Spinal cord (tissue), 10 donors: ENCODE measurements around the gene PSME3IP1. TPM values are rescaled to one million over a fixed set of nuclear protein-coding genes. Genes with fewer than 3 reads are reported as not detected.
"Not testable (repeated sequence)": the region's sequence is repeated elsewhere in the genome, so short reads cannot be mapped to it uniquely, and the experiment has no call there.

Source experiments
- DNase-seq, 6 donors: peaks; one replicate each; pipeline versions ENCODE4 v3.0.0 to v3.0.0-alpha.2; 2013 to 2015; ENCODE audit warnings: low spot score in 6 of 6, low read depth in 4 of 6
- H3K27ac ChIP-seq: one replicate; pipeline ENCODE4 v1.5.1; 2013; ENCODE audit warnings: low read depth, low read length, control low read depth
- H3K27me3 ChIP-seq: one replicate; pipeline ENCODE4 v1.6.1; 2013; ENCODE audit warnings: low read length; ENCODE audit not compliant: control insufficient read depth, insufficient read depth
- H3K36me3 ChIP-seq: one replicate; pipeline ENCODE4 v1.6.1; 2013; ENCODE audit warnings: low read length; ENCODE audit not compliant: control insufficient read depth, insufficient read depth
- H3K4me1 ChIP-seq: one replicate; pipeline ENCODE4 v1.6.1; 2013; ENCODE audit warnings: low read length; ENCODE audit not compliant: control insufficient read depth, insufficient read depth
- H3K4me3 ChIP-seq: one replicate; pipeline ENCODE4 v1.5.1; 2013; ENCODE audit warnings: low read depth, low read length, control low read depth
- H3K9me3 ChIP-seq: one replicate; pipeline ENCODE4 v1.6.1; 2013; ENCODE audit warnings: low read length; ENCODE audit not compliant: control insufficient read depth, insufficient read depth
- WGBS: methylation state at CpG from one replicate; pipeline ENCODE4 v1.1.5; 2013; ENCODE audit warnings: missing lambda C conversion rate; ENCODE audit not compliant: insufficient coverage; 5-methylcytosine and 5-hydroxymethylcytosine counted together
- polyA plus RNA-seq, 2 donors: library from polyadenylated mRNA; unstranded; fragments of 120-200 nt; gene quantifications; one replicate each; pipeline ENCODE4 v1.2.1, GENCODE V29; 2013; ENCODE audit not compliant: insufficient read length in 2 of 2
- total RNA-seq, 2 donors: library from RNA; depleted of rRNA in 1 of 2; stranded (reverse); fragments of 120-200 nt in 1 of 2; fragments of >200 nt in 1 of 2; gene quantifications; one replicate each; pipeline versions ENCODE4 v1.2.3 to v1.2.4, GENCODE V29; 2013 to 2014
- donor health status: healthy.

The PSME3IP1 gene
- total and polyA plus RNA-seq, 4 donors = 70.7 to 172 (median 123) TPM

DNA sequence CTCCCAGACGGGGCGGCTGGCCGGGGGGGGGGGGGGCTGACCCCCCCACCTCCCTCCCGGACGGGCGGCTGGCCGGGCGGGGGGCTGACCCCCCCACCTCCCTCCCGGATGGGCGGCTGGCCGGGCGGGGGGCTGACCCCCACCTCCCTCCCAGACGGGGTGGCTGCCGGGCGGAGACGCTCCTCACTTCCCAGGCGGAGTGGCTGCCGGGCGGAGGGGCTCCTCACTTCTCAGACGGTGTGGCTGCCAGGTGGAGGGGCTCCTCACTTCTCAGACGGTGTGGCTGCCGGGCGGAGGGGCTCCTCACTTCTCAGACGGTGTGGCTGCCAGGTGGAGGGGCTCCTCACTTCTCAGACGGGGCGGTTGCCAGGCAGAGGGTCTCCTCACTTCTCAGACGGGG lies 15.1 kb upstream of the PSME3IP1 start:
- not testable (repeated sequence) for H3K27me3 ChIP-seq, H3K9me3 ChIP-seq, H3K4me1 ChIP-seq, H3K4me3 ChIP-seq, H3K27ac ChIP-seq, DNase-seq, H3K36me3 ChIP-seq
- no CpG with 5 or more reads among the region's 27 CpGs for WGBS

DNA sequence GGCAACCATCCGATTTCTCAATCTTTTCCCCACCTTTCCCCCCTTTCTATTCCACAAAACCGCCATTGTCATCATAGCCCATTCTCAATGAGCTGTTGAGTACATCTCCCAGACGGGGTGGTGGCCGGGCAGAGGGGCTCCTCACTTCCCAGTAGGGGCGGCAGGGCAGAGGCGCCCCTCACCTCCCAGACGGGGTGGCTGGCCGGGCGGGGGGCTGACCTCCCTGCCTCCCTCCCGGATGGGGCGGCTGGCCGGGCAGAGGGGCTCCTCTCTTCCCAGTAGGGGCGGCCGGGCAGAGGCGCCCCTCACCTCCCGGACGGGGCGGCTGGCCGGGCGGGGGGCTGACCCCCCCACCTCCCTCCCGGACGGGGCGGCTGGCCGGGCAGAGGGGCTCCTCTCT lies 14.5 kb upstream of the PSME3IP1 start:
- not testable (repeated sequence) for H3K27ac ChIP-seq, H3K9me3 ChIP-seq, DNase-seq, H3K36me3 ChIP-seq, H3K27me3 ChIP-seq, H3K4me3 ChIP-seq, H3K4me1 ChIP-seq
- WGBS = 100% methylated on average over 5 of the region's 24 CpGs

DNA sequence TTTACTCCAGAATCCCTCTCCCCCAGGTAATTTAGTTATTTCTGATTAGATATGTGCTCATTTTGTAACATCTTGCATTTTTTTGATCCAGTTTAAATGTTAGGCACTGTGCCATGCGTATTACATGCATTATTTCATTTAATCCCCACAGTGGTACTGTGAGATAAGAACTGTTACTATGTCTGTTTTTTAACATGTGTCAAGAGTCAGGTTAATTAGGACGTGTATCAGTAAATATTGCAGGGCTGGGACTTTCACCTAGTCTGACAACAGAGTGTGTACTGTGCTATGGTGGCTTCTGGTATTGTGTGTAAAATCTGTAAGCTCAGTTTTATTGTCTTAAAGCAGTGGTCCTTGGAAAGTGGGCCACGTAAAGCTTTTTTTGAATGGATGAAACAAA lies 10.9 kb upstream of the PSME3IP1 start:
- DNase-seq = peak in 1 of 6 donors; percentile 76
- peaks cover 4% of the 10 kb centered on the region for H3K4me1 ChIP-seq
- 44% methylated on average over 1 of the region's 3 CpGs for WGBS

DNA sequence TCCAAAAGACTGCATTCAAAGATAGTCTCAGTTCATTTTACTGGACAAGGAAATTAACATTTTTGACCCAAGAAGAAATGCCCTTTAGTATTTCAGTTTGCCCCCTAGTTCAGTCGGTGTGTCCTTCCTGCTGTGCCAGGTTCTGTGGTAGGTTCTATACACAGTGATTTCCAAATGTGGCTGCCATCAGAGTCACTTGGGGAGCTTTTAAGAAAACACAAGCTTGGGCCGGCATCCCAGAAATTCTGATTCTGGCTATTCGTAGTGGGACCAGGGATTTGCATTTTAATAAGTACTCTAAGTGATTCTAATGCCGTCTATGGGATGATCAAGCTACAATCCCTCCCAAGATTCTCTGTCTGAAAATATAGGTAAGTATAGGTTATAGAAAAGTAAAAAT lies 10.4 kb upstream of the PSME3IP1 start:
- H3K4me1 ChIP-seq = peaks cover 4% of the 10 kb centered on the region
- peak in 2 of 6 donors; percentile 58 to 82 for DNase-seq
- H3K4me3 ChIP-seq = no peak overlapping the region
- 45% methylated on average over 1 of the region's 4 CpGs for WGBS
- H3K9me3 ChIP-seq = no peaks in the 10 kb centered on the region
- H3K27ac ChIP-seq = no peak overlapping the region
- no peaks in the 10 kb centered on the region for H3K27me3 ChIP-seq
- no peaks in the 10 kb centered on the region for H3K36me3 ChIP-seq

More for the DNA sequence above, 10.9 kb upstream of the PSME3IP1 start:
- H3K36me3 ChIP-seq = peaks cover 2% of the 10 kb centered on the region
- no peak overlapping the region for H3K27ac ChIP-seq
- no peak overlapping the region for H3K4me3 ChIP-seq
- H3K9me3 ChIP-seq = no peaks in the 10 kb centered on the region
- no peaks in the 10 kb centered on the region for H3K27me3 ChIP-seq

DNA sequence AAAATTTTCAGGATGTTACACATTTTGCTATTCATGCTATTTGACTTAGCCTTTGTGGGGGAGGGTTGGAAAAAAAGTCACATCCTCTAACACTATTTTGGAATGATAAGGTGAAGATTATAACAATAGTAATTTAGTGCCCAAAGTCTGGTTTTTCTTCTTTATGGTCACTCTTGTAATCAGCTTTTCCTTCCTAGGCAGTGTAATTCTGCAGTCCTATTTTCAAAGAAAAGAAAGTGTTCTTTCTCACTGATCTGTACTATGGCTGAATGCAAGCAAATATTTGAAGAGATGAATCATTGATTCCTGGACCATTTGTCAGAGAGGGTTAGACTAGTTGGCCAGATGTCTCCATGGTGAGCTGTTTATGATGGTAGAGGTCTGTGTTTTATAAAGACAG lies 8.7 kb upstream of the PSME3IP1 start:
- no peak overlapping the region for H3K27ac ChIP-seq

DNA sequence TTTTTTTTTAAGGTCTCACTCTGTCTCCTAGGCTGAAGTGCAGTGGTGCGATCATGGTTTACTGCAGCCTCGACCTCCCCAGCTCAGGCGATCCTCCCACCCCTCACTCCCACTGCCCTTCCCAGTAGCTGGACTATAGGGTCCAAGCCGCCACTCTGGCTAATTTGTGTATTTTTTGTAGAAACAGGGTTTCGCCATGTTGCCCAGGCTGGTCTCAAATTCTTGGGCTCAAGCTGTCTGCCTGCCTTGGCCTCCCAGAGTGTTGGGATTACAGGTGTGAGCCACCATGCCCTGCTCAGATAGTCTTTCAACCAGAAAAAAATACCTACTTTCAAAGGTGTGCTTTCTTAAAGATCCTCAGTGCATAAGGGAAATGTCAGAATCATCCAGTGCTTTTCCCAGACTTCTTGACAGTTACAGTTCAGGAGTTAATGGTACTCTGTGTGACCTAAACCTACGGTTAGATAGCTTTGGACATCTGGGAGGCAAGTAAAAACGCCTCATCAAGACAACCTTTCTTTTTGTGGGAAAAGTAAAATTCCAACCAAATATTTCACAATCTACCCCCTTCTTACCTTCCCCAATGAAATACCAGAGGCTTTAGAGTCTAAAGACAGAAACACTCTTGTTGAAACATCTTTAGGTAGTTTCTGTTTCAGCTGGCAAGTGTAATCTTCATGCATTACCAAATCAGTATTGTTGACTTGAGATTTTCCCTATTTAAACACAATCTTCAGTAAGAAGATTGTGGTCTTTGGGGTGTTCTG lies 7.1 kb upstream of the PSME3IP1 start:
- H3K36me3 ChIP-seq = peaks cover 6% of the 10 kb centered on the region
- no peak overlapping the region for H3K4me3 ChIP-seq
- 100% methylated on average over 1 of the region's 7 CpGs for WGBS
- H3K27me3 ChIP-seq = no peaks in the 10 kb centered on the region
- H3K27ac ChIP-seq = no peak overlapping the region
- DNase-seq = no peak
- no peaks in the 10 kb centered on the region for H3K9me3 ChIP-seq
- H3K4me1 ChIP-seq = peaks cover 12% of the 10 kb centered on the region

More for the DNA sequence above, 8.7 kb upstream of the PSME3IP1 start:
- no peak overlapping the region for H3K4me3 ChIP-seq
- DNase-seq = no peak
- H3K9me3 ChIP-seq = no peaks in the 10 kb centered on the region
- peaks cover 5% of the 10 kb centered on the region for H3K36me3 ChIP-seq
- peaks cover 8% of the 10 kb centered on the region for H3K4me1 ChIP-seq
- H3K27me3 ChIP-seq = no peaks in the 10 kb centered on the region

DNA sequence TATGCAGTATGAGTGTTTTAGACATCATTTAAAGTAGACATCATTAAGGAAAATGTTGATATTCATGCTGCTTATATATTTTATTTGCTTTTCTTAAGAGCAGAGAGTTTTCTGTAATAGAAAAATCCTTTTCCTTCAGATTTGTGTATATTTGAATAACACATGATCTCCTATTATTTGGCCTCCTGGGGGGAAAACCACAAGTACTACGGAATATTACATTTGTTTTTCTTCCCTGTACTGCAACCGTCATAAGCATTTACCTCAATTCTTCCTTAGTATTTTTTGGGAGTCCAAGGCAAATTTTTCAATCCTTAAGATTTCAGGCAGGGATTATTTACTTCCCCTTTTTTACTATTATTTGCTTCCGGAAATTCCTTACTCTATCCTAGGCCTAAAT lies 6.3 kb upstream of the PSME3IP1 start:
- Histone ChIP-seq H3K4me3 (no peak overlapping the region), H3K4me1 (peaks cover 9% of the 10 kb centered on the region), H3K27ac (no peak overlapping the region), H3K9me3 (no peaks in the 10 kb centered on the region), H3K36me3 (peaks cover 6% of the 10 kb centered on the region), H3K27me3 (no peaks in the 10 kb centered on the region)
- WGBS = no CpG with 5 or more reads among the region's 3 CpGs
- DNase-seq = no peak

DNA sequence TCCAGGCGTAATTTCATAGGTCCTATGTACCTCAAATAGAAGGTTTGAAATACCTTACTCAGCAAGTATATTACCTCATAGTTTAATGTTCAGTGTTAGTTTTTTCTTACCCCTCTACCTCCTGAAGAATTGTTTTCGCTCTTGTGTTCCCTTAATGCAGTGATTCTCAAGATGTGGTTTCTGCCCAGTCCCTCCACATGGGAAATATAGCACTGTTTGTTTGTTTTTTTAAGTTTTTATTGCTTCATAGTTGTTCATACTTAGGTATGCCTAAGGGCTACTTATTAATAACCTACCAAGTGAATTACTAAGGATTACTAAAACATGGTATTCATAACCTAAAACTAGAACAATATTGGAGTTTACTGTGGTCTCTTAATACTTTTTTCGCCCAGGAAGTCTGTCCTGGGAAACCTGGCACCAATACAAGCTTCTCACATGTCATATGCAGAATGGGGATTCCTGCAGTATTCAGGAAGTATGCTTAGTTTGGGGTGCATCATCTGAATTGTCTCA lies 5.3 kb upstream of the PSME3IP1 start:
- no peaks in the 10 kb centered on the region for H3K9me3 ChIP-seq
- H3K36me3 ChIP-seq = peaks cover 10% of the 10 kb centered on the region
- no peak for DNase-seq
- peaks cover 11% of the 10 kb centered on the region for H3K4me1 ChIP-seq
- no peak overlapping the region for H3K27ac ChIP-seq
- H3K27me3 ChIP-seq = no peaks in the 10 kb centered on the region
- no CpG with 5 or more reads among the region's 3 CpGs for WGBS
- H3K4me3 ChIP-seq = no peak overlapping the region

DNA sequence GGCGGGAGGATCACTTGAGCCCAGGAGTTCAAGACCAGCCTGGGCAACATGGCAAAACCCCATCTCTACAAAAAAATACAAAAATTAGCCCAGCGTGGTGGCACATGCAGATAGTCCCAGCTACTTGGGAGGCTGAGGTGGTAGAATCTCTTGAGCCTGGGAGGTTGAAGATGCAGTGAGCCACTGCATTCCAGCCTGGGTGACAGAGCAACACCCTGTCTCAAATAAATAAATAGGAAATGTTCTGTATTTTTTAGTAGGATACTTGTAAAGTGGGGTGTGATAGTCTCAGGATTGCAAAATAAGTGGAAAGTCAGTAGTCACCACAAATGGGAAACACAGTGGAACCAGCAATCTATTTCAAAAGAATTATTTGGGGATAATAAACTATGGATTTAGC lies 4.3 kb upstream of the PSME3IP1 start:
- Histone ChIP-seq H3K4me3 (no peak overlapping the region), H3K27me3 (no peaks in the 10 kb centered on the region), H3K27ac (no peak overlapping the region), H3K4me1 (peaks cover 11% of the 10 kb centered on the region), H3K36me3 (peaks cover 10% of the 10 kb centered on the region), H3K9me3 (no peaks in the 10 kb centered on the region)
- no peak for DNase-seq
- WGBS = no CpG with 5 or more reads among the region's 2 CpGs

DNA sequence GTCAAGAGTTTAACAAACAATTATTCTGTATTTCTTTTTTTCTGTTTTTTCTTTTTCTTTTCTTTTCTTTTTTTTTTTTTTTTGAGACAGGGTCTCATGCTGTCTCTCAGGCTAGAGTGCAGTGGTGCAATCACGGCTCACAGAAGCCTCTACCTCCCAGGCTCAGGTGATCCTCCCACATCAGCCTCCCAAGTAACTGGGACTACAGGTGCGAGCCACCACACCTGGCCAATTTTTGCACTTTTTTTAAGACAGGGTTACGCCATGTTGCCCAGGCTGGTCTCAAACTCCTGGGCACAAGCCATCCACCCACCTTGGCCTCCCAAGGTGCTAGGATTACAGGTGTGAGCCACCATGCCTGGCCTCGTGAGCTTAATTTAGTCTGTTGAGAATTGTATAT lies 3.7 kb upstream of the PSME3IP1 start:
- not testable (repeated sequence) for H3K4me3 ChIP-seq, DNase-seq, H3K36me3 ChIP-seq, H3K9me3 ChIP-seq, H3K27me3 ChIP-seq, H3K27ac ChIP-seq
- H3K4me1 ChIP-seq = peaks cover 14% of the 10 kb centered on the region
- WGBS = no CpG with 5 or more reads among the region's 4 CpGs
